DND-41 (cell line): ENCODE data around the gene TRANK1.

Experiments used
- EZH2 ChIP-seq: IDR thresholded peaks from 3 replicates; pipeline ENCODE4 v1.6.1; 2012; ENCODE audit warnings: borderline replicate concordance, low read depth, mild to moderate bottlenecking, moderate library complexity, low read length, inconsistent platforms; ENCODE audit not compliant: severe bottlenecking
- TF ChIP-seq, protein P1 (sequence below): IDR thresholded peaks from 2 replicates; pipeline ENCODE4 v1.5.1; 2012; ENCODE audit warnings: borderline replicate concordance, low read length, moderate library complexity, mild to moderate bottlenecking; ENCODE audit not compliant: poor library complexity, severe bottlenecking; ENCODE audit errors: extremely low read depth

DNA sequence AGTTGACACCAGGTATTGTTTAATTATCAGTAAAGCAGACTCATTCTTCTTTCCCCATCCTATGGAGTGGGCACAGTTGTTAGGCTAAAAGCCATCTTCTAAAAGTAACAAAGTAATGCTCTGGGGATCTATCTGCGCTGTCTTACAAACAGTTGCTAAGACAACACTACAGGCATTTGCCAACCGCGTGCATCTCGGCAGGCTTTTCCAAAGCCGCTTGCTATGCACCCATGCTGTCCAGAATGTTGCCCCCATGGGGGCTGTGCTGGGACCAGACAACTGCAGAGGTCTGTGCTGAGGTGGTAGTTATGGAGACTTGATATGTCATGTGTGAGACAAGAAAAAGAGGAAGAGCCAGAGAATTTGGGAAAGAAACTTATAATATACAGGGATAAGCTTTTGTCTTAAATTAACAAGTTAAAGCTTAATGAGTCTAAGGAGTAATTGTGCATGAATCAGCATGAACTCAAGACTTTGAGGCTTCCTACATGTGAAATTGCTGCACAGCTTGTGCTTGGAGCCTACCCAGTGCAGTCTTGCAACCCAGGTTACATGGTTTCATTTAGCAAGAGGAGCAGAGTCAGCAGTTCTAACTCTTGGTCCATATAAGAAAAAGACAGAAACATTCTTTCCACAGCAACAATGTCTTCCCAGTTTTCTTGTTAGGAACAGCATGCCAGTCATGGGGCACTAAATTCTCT lies 141.6 kb downstream of the TRANK1 start:
- TF ChIP-seq, protein P1, sequence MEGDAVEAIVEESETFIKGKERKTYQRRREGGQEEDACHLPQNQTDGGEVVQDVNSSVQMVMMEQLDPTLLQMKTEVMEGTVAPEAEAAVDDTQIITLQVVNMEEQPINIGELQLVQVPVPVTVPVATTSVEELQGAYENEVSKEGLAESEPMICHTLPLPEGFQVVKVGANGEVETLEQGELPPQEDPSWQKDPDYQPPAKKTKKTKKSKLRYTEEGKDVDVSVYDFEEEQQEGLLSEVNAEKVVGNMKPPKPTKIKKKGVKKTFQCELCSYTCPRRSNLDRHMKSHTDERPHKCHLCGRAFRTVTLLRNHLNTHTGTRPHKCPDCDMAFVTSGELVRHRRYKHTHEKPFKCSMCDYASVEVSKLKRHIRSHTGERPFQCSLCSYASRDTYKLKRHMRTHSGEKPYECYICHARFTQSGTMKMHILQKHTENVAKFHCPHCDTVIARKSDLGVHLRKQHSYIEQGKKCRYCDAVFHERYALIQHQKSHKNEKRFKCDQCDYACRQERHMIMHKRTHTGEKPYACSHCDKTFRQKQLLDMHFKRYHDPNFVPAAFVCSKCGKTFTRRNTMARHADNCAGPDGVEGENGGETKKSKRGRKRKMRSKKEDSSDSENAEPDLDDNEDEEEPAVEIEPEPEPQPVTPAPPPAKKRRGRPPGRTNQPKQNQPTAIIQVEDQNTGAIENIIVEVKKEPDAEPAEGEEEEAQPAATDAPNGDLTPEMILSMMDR, result no peak
- no peak for TF ChIP-seq EZH2
